HL-60 (cell line): ENCODE results near the gene PNCK.

Experiments
- CTCF ChIP-seq: IDR thresholded peaks from one replicate; pipeline ENCODE4 v1.5.1; 2011; ENCODE audit warnings: low read length, control low read depth, inconsistent platforms; ENCODE audit not compliant: insufficient read depth
- GABPA ChIP-seq: IDR thresholded peaks from 2 replicates; pipeline ENCODE4 v1.6.1; 2012; ENCODE audit warnings: low read depth

DNA sequence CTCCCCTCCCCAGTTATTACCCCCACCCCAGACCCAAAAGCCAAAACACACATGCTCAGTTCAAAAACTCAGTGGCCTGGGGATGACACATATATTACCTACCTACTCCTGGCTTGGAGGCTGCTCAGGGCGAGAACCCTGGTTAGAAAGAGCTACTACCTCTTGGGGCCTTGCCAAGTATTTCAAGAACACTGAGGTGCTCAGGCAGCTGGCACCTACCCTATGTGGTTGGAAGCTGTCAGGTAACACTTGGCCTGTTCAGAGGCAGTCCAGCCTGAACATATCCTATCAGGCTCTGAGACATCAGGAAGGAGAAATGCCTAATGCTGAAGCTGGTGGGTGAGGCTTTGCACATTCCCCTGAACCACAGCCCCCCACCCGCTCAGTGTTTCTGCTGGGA, 45.6 kb upstream of the PNCK start:
- TF ChIP-seq CTCF (no peak), GABPA (no peak)
